ENCODE measurements around the gene SLC24A4.
"Not testable (repeated sequence)": the region's sequence is repeated elsewhere in the genome, so short reads cannot be mapped to it uniquely, and the experiment has no call there.

Gene SLC24A4

DNA sequence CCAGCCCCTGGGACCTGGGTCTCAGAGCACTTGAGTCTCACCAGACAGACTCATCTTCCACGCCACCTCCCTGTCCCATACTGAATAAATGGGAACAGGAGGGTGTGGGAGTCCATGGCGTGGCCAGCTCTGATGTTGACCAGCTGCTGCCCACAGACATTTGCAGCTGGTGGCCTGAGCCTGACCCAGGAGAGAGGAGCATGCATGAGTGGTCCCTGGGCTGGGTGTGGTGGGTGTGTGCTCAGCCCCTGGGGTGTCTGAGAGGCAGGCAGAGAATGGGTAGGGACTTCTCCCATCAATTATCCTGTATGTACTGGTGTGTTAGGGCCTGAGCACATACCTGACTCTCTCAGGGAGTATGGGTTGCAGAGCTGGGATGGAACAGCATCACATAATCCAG is 49.3 kb downstream of the SLC24A4 start:
- no peak for DNase-seq

DNA sequence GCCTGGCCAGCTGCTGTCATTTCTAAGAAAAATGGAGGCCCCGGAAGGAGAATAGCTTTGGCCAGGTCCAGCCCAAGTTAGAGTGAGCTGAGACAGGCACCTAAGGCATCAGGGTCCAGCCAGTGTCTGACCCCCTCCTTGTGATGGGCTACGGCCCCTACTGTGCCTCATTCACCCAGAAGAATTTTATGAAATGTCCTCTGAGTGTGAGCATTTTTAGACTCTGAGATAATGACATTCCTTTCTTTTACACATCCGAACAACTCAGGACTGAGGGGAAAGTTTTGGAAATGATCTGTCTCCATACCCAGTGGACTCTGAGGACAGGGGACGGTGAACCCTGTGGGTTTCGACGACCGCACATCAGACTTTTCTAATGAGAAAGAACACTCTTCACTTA is 50.4 kb downstream of the SLC24A4 start:
- DNase-seq = no peak

DNA sequence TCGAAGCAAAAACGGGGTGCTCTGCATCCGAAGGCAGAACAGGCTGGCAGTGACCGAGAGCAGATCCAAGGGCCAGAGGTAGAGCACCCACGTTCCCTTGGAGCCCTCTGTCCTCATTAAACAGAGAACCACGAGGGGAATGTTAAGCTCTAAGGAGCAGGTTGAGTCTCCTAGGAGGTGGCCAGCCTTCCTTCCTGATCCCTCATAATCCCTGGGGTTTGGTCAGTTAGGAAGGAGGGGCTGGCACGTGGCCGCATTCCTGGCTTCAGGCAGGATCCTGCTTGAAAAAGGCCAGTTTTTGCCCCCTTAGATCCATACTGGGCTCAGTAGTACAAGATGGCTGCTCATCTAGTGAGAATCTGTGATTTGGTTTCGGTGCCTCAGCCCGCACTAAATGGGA is 57.2 kb downstream of the SLC24A4 start:
- no peak for DNase-seq

DNA sequence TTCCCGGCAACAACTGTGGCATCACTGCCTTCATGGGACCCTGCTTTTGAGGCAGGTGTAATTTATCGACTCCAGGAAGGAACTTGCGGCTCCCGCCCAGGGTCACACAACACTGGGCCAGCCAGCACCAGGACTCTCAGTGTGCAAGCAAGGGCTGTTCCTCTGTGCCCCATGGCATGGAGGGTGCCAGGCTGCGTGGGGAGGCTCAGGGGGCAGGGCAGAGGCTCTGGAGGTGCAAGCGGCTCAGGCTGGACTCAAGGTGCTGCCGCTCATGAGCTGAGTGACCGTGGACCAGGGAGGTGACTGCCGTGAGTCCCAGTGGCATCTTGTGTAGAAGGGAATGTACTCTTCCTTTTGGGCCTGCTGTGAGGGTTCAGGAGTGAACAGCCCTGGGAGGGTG is 57.6 kb downstream of the SLC24A4 start:
- DNase-seq = no peak

DNA sequence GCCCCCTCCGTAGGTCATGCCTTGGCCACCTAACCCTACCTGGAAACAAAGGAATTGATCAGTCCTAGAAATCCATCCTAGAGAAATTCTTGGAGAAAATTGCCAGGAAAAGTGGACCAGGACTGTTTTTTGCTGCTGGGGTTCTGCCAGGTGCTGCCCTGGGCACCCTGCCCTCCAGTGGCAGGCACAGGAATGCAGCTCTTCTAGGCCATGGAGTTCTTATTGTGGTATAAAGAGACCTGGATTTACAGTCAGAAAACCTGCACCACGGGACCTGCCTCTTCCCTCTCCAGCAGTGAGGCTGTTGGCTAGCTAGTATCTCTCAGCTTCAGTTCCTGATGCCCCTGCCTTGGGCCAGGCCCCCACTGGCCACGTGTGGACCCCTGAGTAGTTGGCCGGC is 59.7 kb downstream of the SLC24A4 start:
- DNase-seq = no peak

DNA sequence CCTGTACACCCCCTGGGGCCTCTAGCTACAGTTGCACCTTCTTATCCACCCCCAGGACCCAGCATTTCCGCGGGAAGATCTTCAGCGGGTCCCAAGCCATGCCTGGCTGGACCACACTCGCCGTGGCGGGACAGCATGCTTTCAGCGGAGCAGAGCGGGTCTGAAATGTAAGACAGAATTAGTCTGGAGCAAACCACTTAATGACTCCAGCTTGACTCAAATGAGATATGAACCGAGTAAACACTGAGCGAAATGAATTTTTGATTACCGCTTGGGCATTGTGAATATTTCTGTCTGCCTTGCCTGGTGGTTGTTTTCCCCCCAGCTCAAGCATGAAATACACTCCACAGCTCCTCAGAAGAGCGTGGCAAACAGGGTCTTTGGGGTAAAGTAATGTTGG is 60.8 kb downstream of the SLC24A4 start:
- no peak for DNase-seq

DNA sequence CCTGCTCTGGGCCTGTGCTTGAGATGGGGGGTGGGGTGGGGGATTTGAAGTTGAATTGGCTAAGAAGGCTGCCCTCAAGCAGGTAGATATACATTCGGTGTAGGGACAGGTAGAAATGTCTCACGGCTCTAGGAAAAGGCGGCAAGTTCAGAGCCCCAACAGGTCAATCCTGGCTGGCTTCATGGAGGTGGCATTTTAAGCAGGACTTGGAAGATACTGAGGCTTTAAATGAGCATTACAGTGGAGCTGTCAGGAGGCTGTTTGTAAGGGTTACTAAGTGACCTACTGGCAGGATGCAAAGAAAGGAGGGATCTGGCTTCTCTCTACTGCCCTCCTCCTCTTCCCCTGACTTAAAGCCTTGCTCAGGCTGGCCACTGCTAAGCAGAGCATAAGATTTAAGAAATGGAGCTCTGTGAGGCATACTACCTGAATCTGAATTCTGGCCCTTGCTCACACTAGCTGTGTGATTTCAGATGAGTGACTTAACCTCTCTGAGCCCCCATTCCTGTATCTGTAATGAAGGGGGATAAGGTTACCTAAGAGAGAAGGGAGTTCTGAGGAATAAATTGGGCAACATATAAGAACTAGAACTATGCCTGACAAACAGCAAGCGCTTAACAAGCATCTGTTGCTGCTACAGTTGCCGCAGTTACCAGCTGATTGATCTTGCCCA is 61.6 kb downstream of the SLC24A4 start:
- DNase-seq = no peak

DNA sequence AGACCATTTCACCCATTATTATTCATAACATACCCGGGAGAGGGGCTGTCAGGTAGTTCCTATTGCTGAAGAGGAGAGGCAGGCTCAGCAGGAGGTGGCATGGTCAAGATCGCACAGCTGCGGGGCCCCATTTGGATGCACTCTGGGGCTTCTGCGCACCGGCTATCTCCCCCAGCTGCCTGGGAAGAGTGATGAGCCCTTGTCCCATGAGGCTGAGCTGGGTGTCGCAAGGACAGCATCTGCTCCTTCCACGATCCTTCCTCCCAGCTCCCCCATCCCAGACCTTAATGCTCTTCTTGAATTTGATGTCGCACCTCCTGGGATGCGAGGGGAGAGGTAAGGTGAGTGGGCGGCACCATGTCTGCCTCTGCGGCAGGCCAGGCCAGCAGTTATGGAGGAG is 62.6 kb downstream of the SLC24A4 start:
- DNase-seq = no peak

DNA sequence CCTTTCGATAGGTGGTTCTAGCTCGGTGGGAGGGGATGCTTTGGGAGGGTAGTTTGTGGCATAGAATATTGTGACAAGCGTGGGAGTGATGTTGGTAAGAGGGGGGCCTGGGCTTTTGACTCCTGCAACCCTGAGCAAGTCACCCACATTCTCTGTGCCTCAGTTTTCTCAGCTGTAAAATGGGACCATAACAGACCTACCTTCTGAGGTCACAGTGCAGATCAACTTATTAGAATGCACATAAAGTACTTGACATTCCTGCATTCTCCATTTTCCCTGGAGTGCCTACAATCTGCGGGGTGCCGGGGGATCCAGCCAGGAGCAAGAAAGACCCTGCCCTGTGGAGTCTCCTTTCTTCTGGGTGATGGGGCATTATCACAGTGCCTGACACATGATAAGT is 63.2 kb downstream of the SLC24A4 start:
- DNase-seq = no peak

DNA sequence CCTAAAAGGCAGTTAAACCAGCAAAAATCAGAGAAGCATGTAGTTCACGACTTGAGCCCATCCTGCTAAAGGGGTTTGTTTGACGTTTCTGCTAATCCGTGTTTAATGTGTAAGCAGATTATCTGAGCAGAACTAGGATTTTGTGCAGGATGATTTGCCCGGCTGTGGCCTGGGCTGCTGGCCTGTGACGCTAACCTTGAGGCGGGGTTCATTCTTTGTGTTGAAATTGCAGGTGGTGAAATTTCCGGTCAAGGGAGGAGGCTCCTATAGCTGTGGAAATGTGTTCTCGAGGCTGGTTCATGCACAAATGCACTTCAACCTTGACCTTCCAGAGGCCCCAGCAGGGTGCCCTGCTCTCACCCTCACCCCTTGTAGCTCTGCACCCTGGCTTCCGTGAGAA is 63.7 kb downstream of the SLC24A4 start:
- no peak for DNase-seq

DNA sequence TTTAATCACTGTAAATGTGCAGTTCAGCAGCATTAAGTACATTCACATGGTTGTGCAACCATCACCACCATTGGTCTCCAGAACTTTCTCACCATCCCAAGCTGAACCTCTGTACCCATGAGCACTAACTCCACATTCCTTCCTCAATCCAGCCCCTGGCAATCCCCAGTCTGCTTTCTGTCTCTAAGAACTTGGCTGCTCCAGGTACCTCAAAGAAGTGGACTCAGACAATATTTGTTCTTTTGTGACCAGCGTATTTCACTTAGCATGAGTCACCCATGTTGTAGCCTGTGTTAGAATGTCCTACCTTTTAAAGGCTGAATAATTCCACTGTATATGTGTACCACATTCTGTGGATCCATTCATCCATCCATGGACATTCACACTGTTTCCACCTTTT is 64.6 kb downstream of the SLC24A4 start:
- DNase-seq = no peak

DNA sequence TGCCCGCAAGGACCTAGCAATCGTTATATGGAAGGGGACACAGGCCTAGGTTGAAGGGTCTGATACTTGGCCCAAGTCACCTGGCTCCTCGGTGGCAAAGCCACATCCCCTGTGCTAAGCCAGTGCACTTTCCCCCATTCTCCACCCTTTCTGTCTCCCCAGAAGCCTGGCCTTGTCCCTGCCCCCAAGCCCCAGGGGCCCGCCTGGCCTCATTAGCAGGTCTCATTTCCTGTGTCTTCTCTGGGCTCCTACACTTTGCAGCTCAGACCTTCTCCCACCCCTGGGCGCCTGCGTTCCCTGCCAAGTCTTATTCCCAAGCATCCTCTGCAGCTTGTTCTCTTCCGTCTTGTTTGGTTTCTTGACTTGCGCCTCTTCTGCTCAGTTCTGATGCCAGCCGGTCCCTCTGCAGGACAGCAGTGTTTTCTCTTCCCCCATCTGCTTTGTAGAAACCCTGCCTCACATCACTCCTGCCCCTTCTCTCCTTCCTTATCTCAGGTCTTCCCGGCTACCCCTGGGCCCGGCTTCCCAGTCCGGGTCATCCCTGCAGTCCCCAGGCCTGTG is 66.7 kb downstream of the SLC24A4 start:
- no peak for DNase-seq

DNA sequence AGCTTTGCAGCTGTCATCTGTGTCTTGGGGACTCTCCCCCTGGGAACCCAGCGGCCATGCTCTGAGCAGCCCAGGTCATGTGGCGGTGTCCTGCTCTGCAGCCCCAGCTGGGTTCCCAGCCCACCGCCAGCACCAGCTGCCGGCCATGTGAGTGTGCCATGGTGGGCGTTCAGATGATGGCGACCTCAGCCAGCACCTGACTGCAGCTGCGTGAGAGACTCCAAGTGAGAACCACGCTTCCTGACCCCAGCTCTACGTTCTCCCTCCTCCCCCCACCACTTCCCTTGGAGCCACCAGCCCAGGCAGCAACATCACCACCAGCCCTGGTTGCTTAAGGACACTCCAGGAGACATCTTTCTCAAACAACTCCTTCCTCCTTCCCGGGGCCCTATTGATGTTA is 68.8 kb downstream of the SLC24A4 start:
- DNase-seq = no peak

DNA sequence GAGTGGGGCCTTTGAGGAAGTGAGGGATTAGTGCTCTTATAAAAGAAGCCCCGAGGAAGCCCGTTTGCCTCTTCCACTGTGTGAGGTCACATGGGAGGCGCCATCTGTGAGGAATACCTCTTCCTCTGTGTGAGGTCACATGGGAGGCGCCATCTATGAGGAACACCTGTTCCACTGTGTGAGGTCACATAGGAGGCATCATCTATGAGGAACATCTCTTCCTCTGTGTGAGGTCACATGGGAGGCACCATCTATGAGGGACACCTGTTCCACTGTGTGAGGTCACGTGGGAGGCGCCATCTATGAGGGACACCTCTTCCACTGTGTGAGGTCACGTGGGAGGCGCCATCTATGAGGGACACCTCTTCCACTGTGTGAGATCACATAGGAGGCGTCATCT is 69.7 kb downstream of the SLC24A4 start:
- DNase-seq = no peak

DNA sequence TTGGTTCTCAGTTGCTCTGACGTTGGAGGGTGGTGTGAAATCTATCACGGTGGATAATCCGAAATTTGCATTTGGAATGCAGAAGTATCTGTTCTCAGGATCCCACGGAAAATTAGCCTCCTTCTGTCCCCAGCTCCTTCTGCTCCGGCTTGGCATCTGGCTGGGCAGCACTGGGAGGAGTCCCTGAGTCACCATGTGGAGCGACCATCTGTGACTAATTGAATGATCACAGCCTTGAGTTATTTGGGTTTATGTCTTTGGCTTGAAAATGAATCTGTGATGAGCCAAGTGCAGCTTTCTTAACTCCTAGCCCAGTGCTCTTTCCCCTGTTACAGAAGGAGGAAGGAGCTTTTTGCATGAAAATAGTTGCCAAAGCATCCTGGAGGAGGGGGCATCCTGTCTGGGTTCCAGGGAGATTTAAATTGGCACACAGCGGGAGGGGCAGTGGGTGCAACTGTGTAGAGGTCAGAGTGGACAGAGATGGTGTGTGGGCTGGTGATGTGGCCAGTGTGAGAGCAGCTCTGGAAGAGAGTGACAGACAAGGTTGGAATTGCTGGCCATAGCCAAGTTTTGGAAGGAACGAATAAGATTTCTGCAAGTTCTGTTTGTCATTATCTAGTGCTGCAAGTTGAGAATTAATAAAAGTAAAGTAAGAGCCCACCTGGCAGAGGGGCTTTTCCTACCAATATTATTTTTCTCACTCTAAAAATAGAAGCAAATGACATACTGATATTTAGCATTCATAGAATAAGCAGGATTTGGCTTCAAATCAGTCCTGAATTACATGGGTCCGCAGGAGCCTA is 74.4 kb downstream of the SLC24A4 start:
- DNase-seq = no peak

DNA sequence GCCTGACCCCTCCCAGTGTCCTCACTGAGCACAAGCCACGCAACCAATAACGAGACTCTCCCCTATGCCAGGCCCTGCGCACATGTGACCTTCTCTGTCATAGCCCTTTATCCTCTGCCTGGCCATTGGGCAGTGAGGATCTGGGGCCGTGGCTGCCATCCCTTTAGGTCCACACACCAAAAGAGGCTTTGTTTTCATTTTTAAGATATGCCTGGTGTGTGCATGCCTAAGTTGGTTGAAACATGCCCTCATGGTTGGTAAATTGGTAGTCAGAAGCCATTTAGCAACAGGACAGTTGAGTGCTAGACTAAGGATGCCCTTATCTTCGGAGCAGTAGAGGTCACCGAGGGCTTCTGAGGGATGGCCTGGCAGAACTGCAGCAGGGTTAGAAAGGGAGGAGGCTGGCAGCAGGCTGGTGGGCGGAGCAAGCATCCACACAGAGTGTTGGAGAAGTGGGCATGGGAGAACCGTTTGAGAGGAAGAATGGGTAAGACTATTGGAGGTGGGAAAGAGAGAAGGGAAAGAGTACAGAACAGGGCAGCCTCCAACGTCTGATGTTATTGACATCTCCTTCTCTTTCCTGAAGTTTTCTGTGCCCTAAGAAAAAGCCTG is 75.1 kb downstream of the SLC24A4 start:
- DNase-seq = no peak

DNA sequence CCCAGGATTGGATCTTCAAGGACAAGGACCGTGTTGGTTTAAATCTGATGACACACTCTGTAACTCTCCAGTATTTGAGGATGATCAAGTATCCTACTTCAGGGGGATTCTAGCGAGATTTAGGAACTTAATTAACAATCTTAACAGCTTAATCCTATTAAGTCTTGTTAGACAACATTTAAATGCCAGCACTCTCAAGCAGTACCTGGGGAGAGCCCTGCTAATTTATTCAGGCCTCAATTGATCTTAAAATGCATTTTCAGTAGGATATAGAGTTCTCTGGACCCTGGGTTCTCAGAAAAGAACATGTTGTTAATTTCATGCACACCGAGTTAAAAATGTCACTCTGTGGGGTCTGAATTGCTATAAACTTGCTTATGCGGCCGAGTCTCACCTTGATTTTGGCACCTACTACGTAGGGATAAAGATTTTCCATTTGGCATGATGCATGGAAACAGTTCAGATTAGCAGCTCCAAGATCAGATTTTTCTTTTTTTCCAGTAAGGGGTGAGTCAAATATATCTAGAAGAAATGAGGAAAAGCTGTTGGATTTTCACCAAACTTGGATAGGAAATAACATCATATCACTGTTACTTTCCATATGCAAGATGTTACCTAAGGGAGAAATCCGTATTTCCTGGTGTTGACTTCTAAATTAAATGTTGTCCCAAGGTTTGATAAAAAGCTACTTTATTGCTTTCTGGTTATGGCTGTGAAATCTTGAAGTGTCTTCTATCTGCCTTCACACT is 76.1 kb downstream of the SLC24A4 start:
- no peak for DNase-seq

DNA sequence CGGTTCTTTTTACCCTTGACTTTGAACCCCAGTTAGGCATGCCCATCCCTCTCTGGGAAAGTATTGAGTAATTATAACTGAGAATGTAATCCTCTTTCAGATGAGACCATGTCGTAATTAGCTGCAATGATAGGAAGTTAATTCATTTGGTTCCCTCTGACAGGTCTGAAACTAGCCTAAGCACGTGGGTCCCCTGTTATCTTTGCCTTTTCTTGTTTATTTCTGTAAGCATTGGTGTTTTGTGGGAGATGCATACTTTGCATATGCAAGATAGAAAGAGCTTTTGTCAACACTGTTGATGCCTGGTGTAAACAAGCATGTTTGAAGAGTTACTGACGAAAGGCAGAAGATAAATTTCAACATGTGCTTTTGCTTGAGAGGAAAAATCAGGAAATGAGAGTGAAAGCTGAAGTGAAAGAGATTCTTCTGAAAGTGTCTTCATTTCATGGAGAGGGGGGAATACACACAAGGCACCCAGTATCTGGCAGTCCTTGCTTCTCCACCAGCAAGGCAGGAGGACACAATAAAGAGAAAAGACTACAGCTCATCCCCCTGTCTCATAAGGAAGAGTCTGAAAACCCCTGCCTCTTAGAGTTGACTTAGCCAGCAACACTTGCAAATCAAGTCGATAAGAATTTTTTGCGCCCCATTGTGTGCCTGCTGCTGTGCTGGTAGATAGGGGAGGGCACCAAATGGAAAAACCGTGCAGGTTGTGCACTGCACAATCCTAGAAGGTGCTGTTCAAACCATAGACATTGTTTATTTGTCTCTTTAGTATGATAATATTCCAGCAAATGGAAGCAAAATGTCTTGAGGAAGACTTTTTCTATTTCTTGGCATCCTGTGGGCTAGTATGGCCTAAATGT is 77.8 kb downstream of the SLC24A4 start:
- no peak for DNase-seq

DNA sequence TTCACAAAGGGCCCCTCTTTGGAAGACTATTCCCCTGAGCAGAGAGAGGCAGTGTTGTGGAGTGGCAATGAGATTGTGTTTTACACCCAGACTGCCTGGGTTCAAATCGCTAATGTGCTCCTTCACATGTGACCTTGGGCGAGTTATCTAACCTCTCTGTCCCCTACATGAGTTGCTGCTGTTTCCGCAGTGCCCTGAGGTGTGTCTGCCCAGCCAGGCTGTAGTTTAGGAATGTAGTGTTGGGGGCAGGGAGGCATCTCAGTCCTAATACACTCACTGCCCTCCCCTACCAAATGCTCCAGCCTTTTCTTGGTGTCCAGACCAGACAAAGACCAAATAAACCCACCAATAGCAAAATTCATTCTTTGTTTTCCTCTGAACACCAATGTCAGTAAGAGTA is 78.6 kb downstream of the SLC24A4 start:
- DNase-seq = no peak

DNA sequence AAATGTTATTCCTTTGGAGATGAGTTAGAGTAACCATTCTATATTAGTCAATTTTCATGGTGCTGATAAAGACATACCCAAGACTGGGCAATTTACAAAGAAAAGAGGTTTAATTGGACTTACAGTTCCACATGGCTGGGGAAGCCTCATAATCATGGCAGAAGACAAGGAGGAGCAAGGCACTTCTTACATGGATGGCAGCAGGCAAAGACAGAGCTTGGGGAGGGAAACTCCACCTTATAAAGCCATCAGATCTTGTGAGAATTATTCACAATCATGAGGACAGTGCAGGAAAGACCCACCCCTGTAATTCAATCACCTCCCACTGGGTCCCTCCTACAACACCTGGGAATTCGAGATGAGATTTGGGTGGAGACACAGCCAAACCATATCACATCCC is 79.5 kb downstream of the SLC24A4 start:
- DNase-seq = not testable (repeated sequence)

DNA sequence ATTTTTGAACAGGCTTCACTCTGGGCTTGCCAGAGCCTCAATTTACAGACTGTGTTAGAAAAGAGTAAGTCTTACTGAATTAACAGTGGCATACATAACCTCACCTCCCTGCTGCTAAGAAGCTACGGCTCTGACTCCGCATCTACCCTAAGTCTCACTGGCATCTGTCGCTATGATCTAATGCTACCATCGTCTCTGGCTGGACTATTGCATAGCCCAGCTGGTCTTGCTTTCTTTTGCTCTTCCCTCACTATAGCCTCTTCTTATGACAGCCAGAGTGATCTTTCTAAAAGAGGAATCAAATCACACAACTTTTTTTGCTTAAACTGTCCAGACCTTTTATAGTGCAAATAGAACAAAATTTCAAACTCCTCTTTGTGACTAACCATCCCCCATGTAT is 81.1 kb downstream of the SLC24A4 start:
- no peak for DNase-seq

DNA sequence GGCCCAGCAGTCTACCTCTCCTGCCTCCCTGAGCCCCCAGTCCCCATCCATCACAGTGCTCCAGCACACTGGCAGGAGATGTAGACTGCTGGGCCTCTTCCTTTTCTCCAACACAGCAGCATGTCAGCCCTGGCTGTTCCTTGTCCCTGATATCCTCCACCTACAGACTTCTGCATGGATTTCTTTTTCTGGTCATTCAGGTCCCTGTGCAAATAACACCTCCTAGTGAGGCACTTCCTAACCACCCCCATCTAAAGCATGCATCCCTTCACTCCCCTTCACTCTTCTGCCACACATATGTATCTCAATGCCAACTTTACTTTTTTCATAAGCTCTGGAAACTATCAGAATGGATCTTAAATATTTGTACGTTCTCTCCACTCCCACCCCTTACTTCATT is 81.5 kb downstream of the SLC24A4 start:
- no peak for DNase-seq

Data from effector CD8-positive, alpha-beta T cell (primary cell).